Ishikawa (cell line): ENCODE measurements around the gene MDN1.

Experiments
- EP300 ChIP-seq: IDR thresholded peaks from 2 replicates; pipeline ENCODE4 v1.6.1; 2012; ENCODE audit warnings: borderline replicate concordance
- FOXM1 ChIP-seq: IDR thresholded peaks from 2 replicates; pipeline ENCODE4 v1.6.1; 2012; ENCODE audit warnings: low read depth, borderline replicate concordance
- RAD21 ChIP-seq: IDR thresholded peaks from 2 replicates; pipeline ENCODE4 v1.6.1; 2012; ENCODE audit warnings: low read depth
- TAF1 ChIP-seq: IDR thresholded peaks from 2 replicates; pipeline ENCODE4 v1.6.1; 2012; ENCODE audit warnings: low read depth, mild to moderate bottlenecking

DNA sequence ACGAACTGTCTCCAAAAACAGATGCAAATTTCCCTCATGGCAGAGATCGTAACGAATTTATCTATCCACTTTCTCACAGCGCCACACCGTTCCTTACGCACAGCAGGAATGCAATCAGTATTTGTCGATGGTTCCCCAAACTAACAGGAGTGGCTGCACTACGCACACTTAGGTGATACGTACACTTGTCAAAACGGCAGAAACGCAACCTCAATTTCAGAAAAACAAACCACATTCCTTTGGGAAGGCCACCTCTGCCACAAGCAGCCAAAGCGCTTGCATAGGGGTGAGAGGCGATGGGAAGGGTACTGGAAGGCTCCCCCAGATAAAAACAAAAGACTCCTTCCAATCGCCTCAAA, 638 bp downstream of the MDN1 start:
- TF ChIP-seq RAD21 = no peak
- no peak for TF ChIP-seq FOXM1
- no peak for TF ChIP-seq TAF1
- TF ChIP-seq EP300 = no peak
